HG02840 (cell line): Measurements from ENCODE around the gene CHST8.

Experiments
- ATAC-seq: cut with Tn5 transposase; IDR thresholded peaks from one replicate; pipeline ENCODE4 v1.9.1; 2021; ENCODE audit warnings: mild to moderate bottlenecking, moderate library complexity, moderate number of reproducible peaks; ENCODE audit not compliant: unreplicated experiment, low FRiP score

CHST8 gene

DNA sequence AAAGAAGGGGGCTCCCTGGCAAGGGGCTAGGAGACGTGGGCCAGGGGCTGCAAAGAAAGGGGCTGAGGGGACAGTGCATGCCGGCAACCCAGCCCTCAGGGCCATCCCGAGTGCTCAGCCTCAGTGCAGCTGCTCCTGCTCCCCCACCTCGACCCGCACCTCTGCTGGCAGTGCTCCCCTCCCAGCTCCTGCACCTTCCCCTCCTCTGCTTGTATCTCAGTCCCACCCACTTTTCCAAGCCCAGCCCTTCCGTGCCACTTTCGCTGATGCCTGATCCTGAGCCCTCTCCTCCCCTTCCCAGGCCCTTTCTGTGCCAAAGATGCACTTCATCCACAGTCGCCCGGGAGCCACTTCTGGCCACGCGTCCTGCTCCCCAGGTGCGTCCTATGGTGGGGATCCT lies 105.0 kb downstream of the CHST8 start:
- ATAC-seq: no peak

DNA sequence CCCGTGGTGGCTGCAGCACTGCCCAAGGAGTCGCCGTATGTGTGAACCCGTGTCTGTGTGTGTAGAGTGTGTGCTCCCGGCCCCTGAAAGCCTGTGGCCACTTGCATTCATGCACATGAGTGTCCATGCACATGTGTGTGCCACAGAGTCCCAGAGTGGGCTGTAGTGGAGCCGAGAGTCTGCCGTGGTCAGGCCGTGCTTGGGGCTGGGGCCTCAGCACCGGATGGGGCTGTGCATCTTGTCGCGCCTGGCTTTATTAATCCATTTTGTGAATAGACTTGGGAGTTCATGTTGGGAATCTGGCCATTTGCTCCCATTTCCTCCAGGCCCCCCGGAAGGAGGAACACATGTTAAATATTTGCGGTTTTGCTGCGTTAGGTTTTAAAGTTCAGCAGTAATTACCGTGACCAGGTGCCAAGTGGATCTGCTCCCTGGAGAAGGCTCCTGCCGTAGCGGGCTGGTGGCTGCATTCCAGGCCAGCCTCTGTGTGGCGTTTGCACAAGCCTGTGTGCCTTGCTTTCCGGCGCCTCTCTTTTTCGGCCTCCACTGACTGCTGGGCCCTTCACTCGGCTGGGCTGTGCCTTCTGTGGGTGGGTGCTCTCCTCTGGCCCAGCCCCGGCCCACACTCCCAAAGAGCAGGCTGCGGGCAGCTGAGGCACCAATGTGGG lies 105.7 kb downstream of the CHST8 start:
- no peak for ATAC-seq

DNA sequence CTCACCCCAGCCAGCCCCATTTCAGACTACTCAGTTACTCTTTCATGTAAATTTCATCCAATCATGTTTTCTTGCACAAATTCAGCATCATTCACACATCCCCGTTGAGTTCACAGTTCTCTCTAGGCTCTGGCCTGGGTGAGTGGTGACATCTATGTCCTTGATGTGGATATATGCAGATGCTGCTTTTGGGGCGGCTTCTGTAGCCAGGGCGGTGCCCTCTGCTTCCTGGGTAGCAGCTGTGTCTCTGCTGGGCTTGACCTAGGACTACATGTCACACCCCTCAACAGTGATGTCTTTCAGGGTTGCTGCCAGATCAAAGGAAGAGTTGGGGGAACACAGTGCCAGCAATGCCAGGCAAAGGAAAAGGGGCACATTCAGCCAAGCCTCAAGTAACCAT lies 106.4 kb downstream of the CHST8 start:
- ATAC-seq: no peak

DNA sequence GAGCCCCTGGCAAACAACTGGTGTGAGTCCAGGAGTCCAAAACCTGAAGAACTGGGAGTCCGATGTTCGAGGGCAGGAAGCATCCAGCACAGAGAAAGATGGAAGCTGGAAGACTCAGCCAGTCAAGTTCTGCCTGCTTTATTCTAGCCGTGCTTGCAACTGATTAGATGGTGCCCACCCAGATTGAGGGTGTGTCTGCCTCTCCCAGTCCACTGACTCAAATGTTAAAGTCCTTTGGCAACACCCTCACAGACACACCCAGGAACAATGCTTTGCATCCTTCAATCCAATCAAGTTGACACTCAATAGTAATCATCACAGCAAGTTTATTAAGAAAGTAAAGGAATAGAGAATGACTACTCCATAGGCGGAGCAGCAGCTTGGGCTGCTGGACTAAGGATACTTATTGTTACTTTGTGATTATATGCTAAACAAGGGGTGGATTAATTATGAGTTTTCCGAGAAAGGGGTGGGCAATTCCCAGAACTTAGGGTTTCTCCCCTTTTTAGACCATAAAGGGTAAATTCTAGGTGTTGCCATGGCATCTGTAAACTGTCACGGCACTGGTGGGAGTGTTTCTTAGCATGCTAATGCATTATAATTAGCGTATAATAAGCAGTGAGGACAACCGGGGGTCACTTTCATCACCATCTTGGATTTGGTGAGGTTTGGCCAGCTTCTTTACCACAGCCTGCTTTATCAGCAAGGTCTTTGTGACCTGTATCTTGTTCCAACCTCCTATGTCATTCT lies 109.3 kb downstream of the CHST8 start:
- ATAC-seq: no peak

DNA sequence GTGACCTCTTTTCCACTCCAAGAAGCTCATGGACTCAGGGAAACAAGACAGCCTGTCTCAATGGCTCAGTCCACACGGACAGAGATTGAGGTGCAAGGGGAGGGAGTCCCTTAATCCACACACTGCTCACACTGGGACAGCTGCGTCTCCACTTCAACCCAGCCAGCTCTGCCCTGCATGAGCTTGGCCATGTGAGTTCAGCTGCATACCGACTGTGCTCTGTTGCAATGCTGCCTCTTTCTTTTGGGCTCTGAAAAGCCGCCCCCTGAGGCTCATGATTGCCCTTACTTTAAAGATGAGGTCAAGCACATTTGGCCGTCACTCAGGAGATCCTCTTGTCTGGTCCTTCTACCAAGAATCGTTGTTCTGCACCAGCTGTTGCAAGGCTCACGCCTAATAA lies 110.1 kb downstream of the CHST8 start:
- ATAC-seq: no peak

DNA sequence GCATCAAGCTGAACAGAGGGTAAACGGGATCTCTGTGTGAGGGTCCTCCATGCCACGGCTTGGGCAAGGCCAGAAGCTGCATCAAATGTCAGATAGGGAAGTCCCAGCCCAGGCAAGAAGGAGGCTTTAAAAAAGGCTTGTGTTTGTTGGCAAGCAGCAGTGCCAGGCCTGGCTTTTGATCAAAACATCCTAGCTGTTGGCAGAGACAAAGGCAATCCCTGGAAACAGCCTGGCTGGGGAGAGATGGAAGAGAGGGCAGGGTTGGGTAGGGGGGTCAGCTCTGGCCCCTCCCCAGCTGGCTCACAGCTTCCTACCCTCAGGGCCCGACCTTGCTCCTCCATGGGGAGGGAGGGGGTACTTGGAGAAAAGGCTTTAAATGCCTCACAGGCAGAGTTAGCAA lies 113.2 kb downstream of the CHST8 start:
- ATAC-seq: no peak

DNA sequence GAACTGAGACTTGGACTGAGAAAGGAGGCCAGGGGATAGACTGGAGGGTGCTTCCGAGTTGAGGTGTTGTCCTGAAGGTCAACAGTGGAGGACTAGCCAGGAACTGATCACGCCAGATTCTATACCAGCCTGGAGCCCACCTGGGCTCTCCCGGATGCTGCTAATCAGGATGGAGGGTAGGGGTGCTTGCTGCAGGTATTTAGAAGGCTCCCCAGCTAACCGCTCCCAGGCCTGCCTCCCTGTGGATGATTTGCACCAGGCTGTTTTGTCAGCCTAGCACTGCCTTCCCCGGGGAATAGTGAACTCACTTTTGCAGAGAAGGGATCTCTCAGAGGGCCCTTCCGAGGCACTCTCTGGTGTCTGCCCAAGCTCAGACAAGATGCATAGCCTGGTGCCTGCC lies 114.4 kb downstream of the CHST8 start:
- no peak for ATAC-seq

DNA sequence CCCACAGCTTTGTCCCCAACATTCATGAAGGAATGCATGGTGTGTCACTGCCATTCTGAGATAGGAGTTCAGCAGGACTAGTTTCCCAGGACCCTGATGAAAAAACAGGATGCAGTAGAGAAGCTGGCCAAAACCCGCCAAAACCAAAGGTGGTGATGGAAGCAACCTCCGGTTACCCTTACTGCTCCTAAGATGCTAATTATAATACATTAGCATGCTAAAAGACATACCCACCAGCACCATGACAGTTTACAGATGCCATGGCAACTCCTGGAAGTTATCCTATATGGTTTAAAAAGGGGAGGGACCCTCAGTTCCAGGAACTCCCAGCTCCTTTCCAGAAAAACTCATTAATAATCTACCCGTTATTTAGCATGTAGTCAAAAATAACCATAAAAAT lies 115.0 kb downstream of the CHST8 start:
- ATAC-seq: no peak

DNA sequence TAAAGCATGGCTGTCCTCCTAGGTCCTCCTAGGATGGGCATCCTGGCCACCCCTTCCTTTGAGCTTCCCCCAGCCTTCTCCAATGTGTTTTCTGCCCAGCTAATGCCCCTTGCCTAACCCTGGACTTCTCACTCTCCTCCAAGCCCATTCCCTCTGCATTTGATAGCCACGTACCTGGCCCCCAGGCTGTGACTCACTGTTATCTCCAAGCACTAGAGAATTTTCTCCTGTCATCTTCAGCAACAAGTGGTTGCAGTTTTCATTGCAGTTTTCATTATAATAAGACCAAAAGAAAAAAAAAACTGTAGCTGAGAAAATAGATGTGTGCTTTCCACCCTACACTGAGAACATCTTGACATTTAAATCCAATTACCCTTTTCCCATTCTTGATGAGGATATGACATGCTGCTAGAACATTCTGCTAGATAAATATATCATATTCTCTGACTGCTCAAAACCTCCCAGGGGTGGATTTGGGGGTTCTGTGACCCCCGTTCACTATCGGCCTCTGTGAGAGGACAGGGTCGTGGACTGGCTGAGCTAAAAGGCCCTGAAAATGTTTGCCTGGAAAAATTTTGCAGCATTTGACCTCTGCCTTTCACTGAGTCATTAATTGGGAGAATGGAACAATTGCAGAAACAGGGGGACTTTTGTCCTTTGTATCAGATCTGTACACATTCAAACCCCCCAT lies 116.1 kb downstream of the CHST8 start:
- ATAC-seq: no peak

DNA sequence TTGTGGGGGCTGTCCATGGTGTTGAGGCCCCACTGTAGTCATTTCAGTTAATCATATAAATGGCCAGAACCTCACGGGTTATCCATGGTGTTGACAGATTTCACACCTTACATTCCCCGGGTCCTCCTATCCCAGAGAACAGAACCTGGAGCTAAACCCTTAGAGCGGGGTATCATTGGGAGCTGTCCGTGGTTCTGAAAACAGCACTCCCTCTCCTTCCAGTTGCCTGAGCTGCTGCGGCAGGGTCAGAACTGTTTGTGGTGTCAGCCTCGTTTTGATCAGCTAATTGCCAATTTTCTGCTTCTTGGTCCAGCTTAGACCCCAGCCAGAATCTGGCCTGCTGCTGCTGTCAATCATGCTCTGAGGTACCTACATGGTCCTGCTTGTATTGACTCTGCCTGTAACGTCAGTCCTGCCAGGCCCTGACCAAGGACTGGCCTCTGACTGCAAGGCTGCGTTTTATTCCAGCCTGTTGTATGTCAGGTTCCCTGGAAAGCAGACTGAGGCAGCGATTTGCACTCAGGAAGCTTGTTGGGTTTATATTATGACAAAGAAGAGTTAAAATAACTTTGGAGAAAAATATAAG lies 119.2 kb downstream of the CHST8 start:
- no peak for ATAC-seq

DNA sequence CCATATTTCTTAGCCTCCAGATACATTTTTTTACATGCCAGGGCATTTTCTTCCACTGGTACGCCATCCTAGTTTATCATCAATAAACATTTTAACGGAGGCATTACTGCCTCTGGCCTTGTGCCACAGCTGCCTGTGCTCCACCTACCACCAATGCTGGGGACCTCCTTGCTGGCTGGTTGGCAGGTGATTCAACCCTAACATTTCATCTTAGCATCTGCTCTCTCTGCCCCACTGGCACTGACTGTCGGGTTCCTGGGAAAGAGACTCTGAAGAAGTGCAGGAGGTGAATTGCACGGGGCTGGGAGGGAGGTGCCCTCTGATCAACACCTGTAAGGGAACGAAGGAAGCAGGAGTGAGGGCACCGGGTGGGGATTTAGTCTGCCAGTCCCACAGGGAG lies 123.5 kb downstream of the CHST8 start:
- no peak for ATAC-seq

DNA sequence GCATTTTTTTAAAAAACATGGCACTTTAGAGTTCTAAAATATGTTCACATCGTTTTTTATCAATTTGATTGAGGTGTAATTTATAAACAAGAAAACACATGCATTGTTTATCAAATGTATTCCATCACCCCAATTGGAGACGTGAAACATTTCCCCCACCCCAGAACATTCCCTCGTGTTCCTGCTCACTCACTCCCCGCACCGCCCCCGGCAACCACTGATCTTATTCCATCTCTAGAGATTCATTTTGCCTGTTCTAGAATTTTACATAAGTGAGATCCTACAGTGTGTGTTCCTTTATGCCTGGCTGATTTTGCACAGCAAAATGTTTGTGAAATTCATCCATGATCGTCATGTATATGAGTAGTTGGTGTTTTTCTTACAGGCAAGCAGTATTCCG lies 124.4 kb downstream of the CHST8 start:
- ATAC-seq: no peak

DNA sequence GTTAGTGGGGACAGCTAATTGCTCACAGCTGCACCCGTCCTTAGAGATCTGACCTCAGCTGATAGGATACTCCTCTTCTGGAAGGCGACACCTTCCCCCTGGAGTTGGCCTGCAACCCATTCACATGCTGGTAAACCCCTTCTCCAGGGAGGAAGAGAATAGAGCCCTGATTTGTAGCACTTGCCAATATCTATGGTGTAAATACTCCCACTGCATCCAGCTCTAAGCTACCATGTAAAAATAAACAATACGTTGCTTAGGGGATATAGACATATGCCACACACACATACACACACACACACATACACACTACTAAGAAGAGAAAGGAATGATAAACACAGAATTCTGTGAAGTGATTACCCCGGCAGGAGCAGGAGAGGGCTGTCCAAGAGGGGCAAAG lies 125.5 kb downstream of the CHST8 start:
- ATAC-seq: no peak

DNA sequence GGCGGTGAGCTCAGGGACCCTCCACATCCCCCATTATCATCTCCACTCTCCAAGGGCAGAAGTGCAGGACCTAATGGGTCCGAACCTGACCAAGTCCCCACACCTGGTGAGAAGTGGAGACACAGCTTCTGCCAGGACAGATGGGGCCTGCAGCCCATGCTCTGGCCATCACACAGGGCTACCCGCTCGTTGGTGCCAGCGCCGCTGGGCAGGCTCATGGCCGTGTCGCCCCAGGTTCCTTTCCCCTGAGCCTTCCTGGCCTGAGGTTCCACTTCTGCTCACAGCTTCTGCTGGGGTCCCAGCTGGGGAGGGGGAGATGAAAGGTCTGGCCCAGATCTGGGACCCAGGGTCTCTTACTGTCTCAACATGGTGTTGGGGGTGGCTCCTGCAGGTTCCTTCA lies 126.5 kb downstream of the CHST8 start:
- ATAC-seq: no peak

DNA sequence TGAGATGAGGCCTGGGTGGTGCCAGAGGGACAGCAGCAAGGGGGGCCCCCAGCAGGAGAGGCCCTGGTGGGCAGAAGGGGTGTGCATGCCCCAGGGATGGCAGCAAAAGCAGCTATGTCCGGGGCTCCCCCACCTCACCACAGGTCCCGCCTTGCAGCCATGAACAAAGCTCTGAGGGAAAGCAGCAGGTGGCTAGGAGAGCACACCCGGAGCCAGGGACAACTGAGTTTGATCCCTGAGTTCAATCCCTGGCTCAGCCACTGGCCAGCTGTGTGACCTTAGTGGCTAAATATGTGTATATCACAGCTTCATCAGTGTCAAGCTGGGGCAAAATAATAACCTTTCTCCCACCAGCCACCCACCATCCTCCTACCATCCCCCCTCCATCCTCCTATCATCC lies 127.3 kb downstream of the CHST8 start:
- ATAC-seq: no peak

DNA sequence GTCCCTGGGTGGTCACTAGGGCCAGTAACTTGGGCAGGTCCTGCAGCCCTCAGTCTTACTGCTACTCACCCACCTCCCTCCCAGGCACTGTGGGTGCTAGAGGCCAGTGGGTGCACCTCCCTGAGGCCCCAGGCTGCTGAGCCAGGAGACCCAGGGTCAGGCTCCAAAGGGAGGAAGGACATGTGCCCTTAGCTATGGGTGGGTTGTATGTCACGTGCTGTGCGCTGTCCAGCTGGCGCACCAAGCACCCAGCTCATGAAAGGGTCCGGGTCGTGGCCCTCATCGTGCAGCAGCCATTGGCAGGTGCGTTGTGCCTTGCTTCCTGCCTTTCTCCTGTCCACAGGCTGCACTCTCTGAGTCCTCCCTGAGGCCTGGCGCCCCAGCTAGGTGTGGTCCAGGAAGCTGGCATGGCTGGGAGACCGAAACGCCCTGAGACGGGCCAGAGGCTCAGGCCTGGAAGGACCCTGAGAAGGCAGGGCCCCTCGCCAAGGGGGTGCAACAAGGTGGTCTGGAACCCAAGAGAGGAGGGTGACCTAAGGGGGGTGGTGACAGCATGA lies 127.9 kb downstream of the CHST8 start:
- ATAC-seq: no peak

DNA sequence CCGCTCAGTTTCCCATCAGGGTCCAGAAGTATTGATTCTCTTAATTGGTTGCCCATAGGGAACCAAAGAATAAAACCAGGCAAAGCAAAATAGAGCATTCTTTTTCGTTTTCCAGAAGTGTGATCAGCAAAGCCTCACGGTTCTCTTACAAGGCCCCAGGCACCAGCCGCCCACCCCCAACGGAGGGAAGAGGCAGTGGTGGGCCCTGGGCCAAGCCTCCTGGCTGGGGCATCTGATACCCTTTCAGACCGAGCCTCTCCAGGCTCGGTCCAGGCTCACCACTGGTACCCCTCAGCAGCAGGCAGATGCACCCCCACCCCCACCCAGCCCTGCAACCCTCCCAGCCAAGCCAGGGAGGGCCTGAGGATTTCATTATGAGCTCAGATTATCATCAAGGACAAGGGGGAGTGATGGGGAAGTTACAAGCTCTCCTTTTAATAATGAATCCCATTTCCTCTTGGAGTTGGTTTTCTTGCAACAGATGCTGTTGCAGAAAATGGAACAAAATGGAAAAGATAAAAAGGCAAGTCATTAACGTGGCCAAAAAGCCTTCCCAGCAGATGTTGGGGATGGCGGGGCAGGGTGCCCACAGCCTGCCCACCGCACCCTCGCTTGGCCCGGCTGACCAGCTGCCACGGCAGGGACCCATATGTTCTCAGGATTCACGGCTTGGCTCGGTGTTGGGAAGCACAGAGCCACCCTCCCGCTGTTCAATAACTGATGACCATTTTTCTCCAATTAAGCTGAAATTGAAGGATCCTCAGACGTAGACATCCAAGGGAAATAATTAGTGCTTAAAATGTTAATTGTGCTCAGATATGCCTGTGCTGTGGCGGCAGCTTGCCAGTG lies 129.1 kb downstream of the CHST8 start:
- ATAC-seq: no peak

DNA sequence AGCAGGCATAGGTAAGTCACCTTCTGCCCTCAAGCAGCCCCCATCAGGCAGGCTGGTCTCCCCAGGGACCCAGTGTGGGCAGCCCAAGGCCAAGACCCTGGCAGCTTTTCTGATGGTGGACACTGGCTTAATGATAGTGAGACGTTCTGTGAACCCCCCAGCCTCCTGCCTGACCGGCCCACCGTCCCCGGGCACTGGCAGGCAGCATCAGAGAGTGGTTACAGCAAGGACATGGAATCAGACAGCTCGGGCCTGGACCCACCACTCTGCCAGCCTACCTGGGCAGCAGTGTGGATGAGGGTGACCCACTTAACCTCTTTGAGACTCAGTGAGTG lies 129.7 kb downstream of the CHST8 start:
- no peak for ATAC-seq

DNA sequence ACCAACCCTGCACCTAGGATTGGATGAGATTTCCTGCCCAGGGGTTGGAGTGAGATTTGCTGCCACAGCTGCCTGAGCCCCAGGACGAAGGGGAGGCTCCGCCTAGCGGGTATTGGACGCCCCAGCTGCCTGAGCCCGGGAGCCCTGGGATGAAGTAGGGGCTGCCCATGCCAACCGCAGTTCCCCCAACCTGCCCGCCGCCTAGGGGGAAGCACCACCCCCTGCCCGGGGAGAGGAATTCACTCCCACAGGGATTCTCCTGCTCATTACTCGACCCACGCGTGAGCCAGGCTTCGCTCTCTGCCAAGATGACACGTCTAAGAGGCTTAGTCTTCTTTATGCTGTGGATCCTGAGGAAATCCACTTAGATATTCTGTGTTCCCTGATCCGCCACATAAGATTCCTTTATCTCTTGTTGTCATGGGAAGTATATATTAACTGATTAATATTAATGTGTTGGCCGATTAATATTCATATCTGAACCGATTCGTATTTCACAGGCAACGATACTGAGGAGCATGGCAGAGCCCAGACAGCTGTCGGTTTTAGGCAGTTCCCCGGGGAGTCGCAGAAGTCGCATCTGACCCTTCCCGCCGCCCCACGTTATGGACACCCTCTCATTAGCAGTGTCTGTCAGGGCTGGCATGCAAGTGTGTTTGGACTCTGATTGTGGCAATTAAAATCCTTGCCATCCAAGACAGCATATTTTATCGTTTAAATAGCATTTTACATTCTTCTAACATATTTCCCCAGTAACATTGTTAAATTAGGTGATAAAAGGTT lies 130.5 kb downstream of the CHST8 start:
- no peak for ATAC-seq

DNA sequence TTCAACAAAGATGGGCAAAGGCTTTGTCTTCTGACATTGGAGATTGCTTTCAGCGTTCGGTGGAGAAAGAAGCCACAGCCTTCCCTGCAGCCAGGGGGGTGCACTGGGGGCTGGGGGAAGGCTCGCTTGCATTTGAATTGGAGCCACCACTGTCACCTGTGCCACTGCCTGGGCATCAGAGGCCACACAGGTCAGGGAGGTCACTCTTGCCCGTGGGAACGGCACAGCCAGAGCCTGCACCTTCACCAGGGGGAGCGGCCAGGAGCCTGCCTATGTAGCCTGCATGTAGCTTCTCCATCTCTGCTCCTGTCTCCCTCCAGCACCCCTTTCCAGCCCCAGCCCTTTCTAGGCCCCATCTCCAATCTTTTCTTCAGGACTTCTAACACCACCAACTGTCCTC lies 131.2 kb downstream of the CHST8 start:
- no peak for ATAC-seq
